GM13976 (cell line): ENCODE data around the gene ZNF521.

ENCODE experiments used
- DNase-seq: peaks from one replicate; pipeline ENCODE4 v3.0.0; 2012; ENCODE audit warnings: low spot score
- in situ Hi-C: fragments of 300-500 bp; cut with MboI; formaldehyde crosslinking; loops from one replicate; pipeline ENCODE4 v1.12.0; 2022; ENCODE audit warnings: low sequenced_read_pairs, mixed read lengths, inconsistent platforms; ENCODE audit not compliant: unreplicated experiment
- TF ChIP-seq, protein P1 (sequence below): IDR thresholded peaks from 2 replicates; pipeline ENCODE4 v1.5.1; 2012; ENCODE audit warnings: borderline replicate concordance, mild to moderate bottlenecking; ENCODE audit not compliant: insufficient read depth; ENCODE audit errors: extremely low read depth, missing control alignments, control extremely low read depth

Gene ZNF521

GRCh38 chr18:25287106-25287505 lies 64.9 kb downstream of the ZNF521 start:
- DNase-seq: no peak
- in situ Hi-C loops: no loop called here
- TF ChIP-seq, protein P1, sequence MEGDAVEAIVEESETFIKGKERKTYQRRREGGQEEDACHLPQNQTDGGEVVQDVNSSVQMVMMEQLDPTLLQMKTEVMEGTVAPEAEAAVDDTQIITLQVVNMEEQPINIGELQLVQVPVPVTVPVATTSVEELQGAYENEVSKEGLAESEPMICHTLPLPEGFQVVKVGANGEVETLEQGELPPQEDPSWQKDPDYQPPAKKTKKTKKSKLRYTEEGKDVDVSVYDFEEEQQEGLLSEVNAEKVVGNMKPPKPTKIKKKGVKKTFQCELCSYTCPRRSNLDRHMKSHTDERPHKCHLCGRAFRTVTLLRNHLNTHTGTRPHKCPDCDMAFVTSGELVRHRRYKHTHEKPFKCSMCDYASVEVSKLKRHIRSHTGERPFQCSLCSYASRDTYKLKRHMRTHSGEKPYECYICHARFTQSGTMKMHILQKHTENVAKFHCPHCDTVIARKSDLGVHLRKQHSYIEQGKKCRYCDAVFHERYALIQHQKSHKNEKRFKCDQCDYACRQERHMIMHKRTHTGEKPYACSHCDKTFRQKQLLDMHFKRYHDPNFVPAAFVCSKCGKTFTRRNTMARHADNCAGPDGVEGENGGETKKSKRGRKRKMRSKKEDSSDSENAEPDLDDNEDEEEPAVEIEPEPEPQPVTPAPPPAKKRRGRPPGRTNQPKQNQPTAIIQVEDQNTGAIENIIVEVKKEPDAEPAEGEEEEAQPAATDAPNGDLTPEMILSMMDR: no peak

DNA sequence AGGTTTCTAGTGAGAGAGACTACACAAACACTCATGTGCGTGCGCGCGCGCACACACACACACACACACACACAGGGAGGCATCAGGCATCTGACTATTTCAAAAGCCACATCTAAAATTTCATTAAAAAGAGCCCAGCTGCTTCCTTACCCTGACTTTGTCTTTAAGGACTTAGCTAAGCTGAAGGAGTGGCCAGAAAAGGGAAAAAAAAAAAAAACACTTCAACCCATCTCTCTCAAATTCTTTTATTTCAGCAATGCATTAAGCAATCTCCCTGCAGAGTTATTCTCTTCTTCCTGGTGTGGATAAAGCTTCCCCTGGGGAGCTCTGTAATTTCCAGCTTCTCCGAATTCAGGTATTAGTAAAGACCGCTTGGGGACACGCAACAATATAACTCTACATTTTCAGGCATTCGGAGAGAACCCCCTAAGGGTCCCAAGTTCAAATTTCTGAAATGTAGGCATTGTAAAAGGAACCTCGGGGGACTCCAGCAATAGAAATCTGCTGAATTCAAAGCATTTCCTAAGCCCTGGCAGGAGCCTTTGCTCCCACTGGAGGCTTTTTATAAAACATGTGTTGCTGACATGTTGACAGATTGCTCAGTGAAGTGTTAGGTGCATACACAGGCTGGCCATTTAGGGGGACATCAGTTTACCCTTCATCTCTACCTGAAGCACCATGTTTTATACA lies 67.0 kb downstream of the ZNF521 start:
- TF ChIP-seq, protein P1: no peak
- in situ Hi-C loops: no loop called here
- DNase-seq: no peak

- DNase-seq: no peak
- TF ChIP-seq, protein P1: no peak
- in situ Hi-C loops: no loop called here
Observed at GRCh38 chr18:25284281-25284680, 67.7 kb downstream of the ZNF521 start.

DNA sequence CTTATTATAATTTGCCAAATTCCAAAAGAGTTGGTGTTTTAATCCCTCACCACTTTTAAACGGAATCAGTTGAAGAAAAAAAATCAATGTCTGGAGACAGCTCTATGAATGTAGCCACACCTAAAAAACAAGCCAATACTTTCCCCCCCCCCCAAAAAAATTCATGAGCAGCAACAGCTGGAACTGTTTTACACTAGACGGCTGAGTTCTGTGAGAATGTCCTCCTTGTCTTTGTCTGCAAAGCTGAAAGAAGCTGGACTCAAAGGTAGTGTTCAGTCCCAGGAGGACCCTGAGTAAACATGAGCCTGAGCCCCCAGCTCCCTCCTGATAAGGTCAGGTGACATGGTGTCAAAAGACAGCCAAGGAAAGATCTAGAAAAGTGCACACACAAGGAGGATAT lies 68.2 kb downstream of the ZNF521 start:
- TF ChIP-seq, protein P1: no peak
- in situ Hi-C loops: no loop called here
- DNase-seq: no peak

- TF ChIP-seq, protein P1: no peak
- in situ Hi-C loops: no loop called here
- no peak for DNase-seq
Observed at GRCh38 chr18:25282896-25283703, 68.9 kb downstream of the ZNF521 start.

- DNase-seq: no peak
- in situ Hi-C loops: no loop called here
- TF ChIP-seq, protein P1: no peak
Observed at GRCh38 chr18:25282282-25282681, 69.7 kb downstream of the ZNF521 start.
